HG03108 (cell line): ENCODE data around the gene KCNC1.

ENCODE experiments used
- ATAC-seq: cut with Tn5 transposase; IDR thresholded peaks from one replicate; pipeline ENCODE4 v1.9.1; 2021; ENCODE audit warnings: moderate library complexity; ENCODE audit not compliant: unreplicated experiment

Gene KCNC1

GRCh38 chr11:17714356-17714854 is 20.2 kb upstream of the KCNC1 start:
- ATAC-seq: no peak

GRCh38 chr11:17714870-17715269 is 19.7 kb upstream of the KCNC1 start:
- no peak for ATAC-seq

- no peak for ATAC-seq
These were observed 17.8 kb upstream of the KCNC1 start for GRCh38 chr11:17716807-17717206.

GRCh38 chr11:17718015-17718414 is 16.6 kb upstream of the KCNC1 start:
- no peak for ATAC-seq

GRCh38 chr11:17718510-17718962 is 16.0 kb upstream of the KCNC1 start:
- ATAC-seq: no peak

GRCh38 chr11:17719028-17719937 is 15.3 kb upstream of the KCNC1 start, which contains the start of gene MYOD1:
MYOD1 (plus strand) TSS chr11:17719571; CDS start chr11:17719783, 212 bp downstream.
- ATAC-seq: no peak

GRCh38 chr11:17719938-17720795 is 14.4 kb upstream of the KCNC1 start:
- no peak for ATAC-seq

GRCh38 chr11:17720796-17721171 is 13.8 kb upstream of the KCNC1 start:
- no peak for ATAC-seq

- no peak for ATAC-seq
These were observed 13.2 kb upstream of the KCNC1 start for GRCh38 chr11:17721242-17721999.

- no peak for ATAC-seq
These were observed 12.5 kb upstream of the KCNC1 start for GRCh38 chr11:17722000-17722643.

- ATAC-seq: no peak
These were observed 10.3 kb upstream of the KCNC1 start for GRCh38 chr11:17724020-17724908.

- ATAC-seq: no peak
These were observed 9.4 kb upstream of the KCNC1 start for GRCh38 chr11:17725174-17725573.

- ATAC-seq: no peak
These were observed 4.4 kb upstream of the KCNC1 start for GRCh38 chr11:17730137-17730536.

- ATAC-seq: peak; percentile 82
These were observed 3.7 kb upstream of the KCNC1 start for GRCh38 chr11:17730608-17731462.

- no peak for ATAC-seq
These were observed 1.3 kb upstream of the KCNC1 start for GRCh38 chr11:17733261-17733660.

- no peak for ATAC-seq
These were observed 621 bp downstream of the KCNC1 start for GRCh38 chr11:17734986-17735817.

- no peak for ATAC-seq
These were observed 1.4 kb downstream of the KCNC1 start for GRCh38 chr11:17735818-17736578.
